WTC11 (cell line): ENCODE results near the gene MOXD1. TPM values are rescaled to one million over a fixed set of nuclear protein-coding genes. Genes with fewer than 3 reads are reported as not detected.

Source experiments
- ATAC-seq: fragments of 200-7000 bp; cut with Tn5 transposase; 2 replicates; pipeline ENCODE4 v1.10.0; 2021; ENCODE audit warnings: mild to moderate bottlenecking, moderate library complexity
- CTCF ChIA-PET: fragments of 300-600 bp; sonication (Branson Sonifier 250); formaldehyde crosslinking; loops from one replicate; lab custom pipeline; 2021; ENCODE audit warnings: antibody characterized with exemption; lab: Charles Lee
- POLR2A ChIA-PET: fragments of 350-600 bp; sonication (Branson Sonifier 250); formaldehyde crosslinking; loops from one replicate; lab custom pipeline; 2021; ENCODE audit warnings: antibody characterized with exemption; lab: Charles Lee
- DNase-seq: peaks from one replicate; pipeline ENCODE4 v3.0.0; 2021; ENCODE audit warnings: low spot score
- H3K27ac Mint-ChIP-seq: 2 replicates; pipeline ENCODE4 v1.8.0; 2021; ENCODE audit warnings: mixed read lengths
- H3K27me3 Mint-ChIP-seq: 2 replicates; pipeline ENCODE4 v1.8.0; 2021; ENCODE audit warnings: low read depth, mild to moderate bottlenecking, moderate library complexity, mixed read lengths
- H3K36me3 Mint-ChIP-seq: 2 replicates; pipeline ENCODE4 v1.8.0; 2021; ENCODE audit warnings: mixed read lengths
- H3K4me1 Mint-ChIP-seq: 2 replicates; pipeline ENCODE4 v1.8.0; 2022; ENCODE audit warnings: mixed read lengths
- H3K4me3 Mint-ChIP-seq: 2 replicates; pipeline ENCODE4 v1.8.0; 2021; ENCODE audit warnings: mild to moderate bottlenecking, moderate library complexity, mixed read lengths
- H3K9me3 Mint-ChIP-seq: 2 replicates; pipeline ENCODE4 v1.8.0; 2021; ENCODE audit warnings: mixed read lengths
- ATF2 ChIP-seq: sonication (generic); formaldehyde crosslinking; IDR thresholded peaks from 2 replicates; pipeline ENCODE4 v1.8.1; 2022; ENCODE audit warnings: low read depth, missing genetic modification reagents, borderline replicate concordance
- ATF3 ChIP-seq: sonication (generic); formaldehyde crosslinking; conservative IDR thresholded peaks from 2 replicates; pipeline ENCODE4 v1.8.1; 2022; ENCODE audit warnings: mild to moderate bottlenecking, missing genetic modification reagents
- ATF6 ChIP-seq: sonication (generic); formaldehyde crosslinking; IDR thresholded peaks from 2 replicates; pipeline ENCODE4 v1.8.1; 2023; ENCODE audit warnings: mild to moderate bottlenecking, missing genetic modification reagents
- CREB1 ChIP-seq: sonication (generic); formaldehyde crosslinking; IDR thresholded peaks from 2 replicates; pipeline ENCODE4 v1.8.0; 2023; ENCODE audit warnings: mild to moderate bottlenecking, missing genetic modification reagents
- CTCF ChIP-seq: fragments of 200-600 bp; IDR thresholded peaks from 2 replicates; pipeline ENCODE4 v1.8.0; 2022; ENCODE audit warnings: antibody characterized with exemption
- ELF4 ChIP-seq: sonication (generic); formaldehyde crosslinking; IDR thresholded peaks from 2 replicates; pipeline ENCODE4 v1.8.1; 2022; ENCODE audit warnings: low read depth, mild to moderate bottlenecking, moderate library complexity, missing genetic modification reagents
- ERG ChIP-seq: fragments of 250-450 bp; sonication (Bioruptor Pico); IDR thresholded peaks from 2 replicates; pipeline ENCODE4 v1.8.0; 2021; ENCODE audit warnings: mild to moderate bottlenecking
- ESRRA ChIP-seq: sonication (generic); formaldehyde crosslinking; IDR thresholded peaks from 2 replicates; pipeline ENCODE4 v1.8.1; 2022; ENCODE audit warnings: mild to moderate bottlenecking, missing genetic modification reagents, borderline replicate concordance
- KAT7 ChIP-seq: sonication (generic); formaldehyde crosslinking; IDR thresholded peaks from 2 replicates; pipeline ENCODE4 v1.8.1; 2023; ENCODE audit warnings: missing genetic modification reagents, mild to moderate bottlenecking, borderline replicate concordance
- MAX ChIP-seq: sonication (generic); formaldehyde crosslinking; IDR thresholded peaks from 2 replicates; pipeline ENCODE4 v1.8.0; 2022; ENCODE audit warnings: mild to moderate bottlenecking, missing genetic modification reagents
- MXD4 ChIP-seq: fragments of 250-450 bp; sonication (Bioruptor Pico); IDR thresholded peaks from 2 replicates; pipeline ENCODE4 v1.8.0; 2021; ENCODE audit warnings: mild to moderate bottlenecking, moderate library complexity, borderline replicate concordance
- NFATC4 ChIP-seq: fragments of 250-450 bp; sonication (Bioruptor Pico); IDR thresholded peaks from 2 replicates; pipeline ENCODE4 v1.9.0; 2021; ENCODE audit warnings: mild to moderate bottlenecking
- NFYB ChIP-seq: sonication (generic); formaldehyde crosslinking; conservative IDR thresholded peaks from 2 replicates; pipeline ENCODE4 v1.8.0; 2022; ENCODE audit warnings: low read depth, missing genetic modification reagents
- NR1H2 ChIP-seq: sonication (generic); formaldehyde crosslinking; IDR thresholded peaks from 2 replicates; pipeline ENCODE4 v1.9.0; 2021; ENCODE audit warnings: mild to moderate bottlenecking, moderate library complexity, missing genetic modification reagents
- RORB ChIP-seq: fragments of 250-450 bp; sonication (Bioruptor Pico); IDR thresholded peaks from 2 replicates; pipeline ENCODE4 v1.9.0; 2021; ENCODE audit warnings: mild to moderate bottlenecking
- SMAD3 ChIP-seq: sonication (generic); formaldehyde crosslinking; IDR thresholded peaks from 2 replicates; pipeline ENCODE4 v1.8.0; 2022; ENCODE audit warnings: missing genetic modification reagents, mild to moderate bottlenecking, borderline replicate concordance
- SP1 ChIP-seq: sonication (generic); formaldehyde crosslinking; conservative IDR thresholded peaks from 2 replicates; pipeline ENCODE4 v1.8.1; 2022; ENCODE audit warnings: missing genetic modification reagents
- TCF7 ChIP-seq: sonication (generic); formaldehyde crosslinking; IDR thresholded peaks from 2 replicates; pipeline ENCODE4 v1.8.0; 2022; ENCODE audit warnings: mild to moderate bottlenecking, low read depth, missing genetic modification reagents, moderate library complexity
- TEAD1 ChIP-seq: sonication (generic); formaldehyde crosslinking; IDR thresholded peaks from 2 replicates; pipeline ENCODE4 v1.8.0; 2022; ENCODE audit warnings: mild to moderate bottlenecking, missing genetic modification reagents
- TEAD4 ChIP-seq: sonication (generic); formaldehyde crosslinking; IDR thresholded peaks from 2 replicates; pipeline ENCODE4 v1.8.0; 2022; ENCODE audit warnings: mild to moderate bottlenecking, missing genetic modification reagents
- TP53 ChIP-seq: sonication (generic); formaldehyde crosslinking; IDR thresholded peaks from 2 replicates; pipeline ENCODE4 v1.8.1; 2023; ENCODE audit warnings: mild to moderate bottlenecking, missing genetic modification reagents
- USF2 ChIP-seq: sonication (generic); formaldehyde crosslinking; IDR thresholded peaks from 2 replicates; pipeline ENCODE4 v1.8.1; 2023; ENCODE audit warnings: mild to moderate bottlenecking, missing genetic modification reagents, moderate library complexity
- ZNF219 ChIP-seq: sonication (generic); formaldehyde crosslinking; IDR thresholded peaks from 2 replicates; pipeline ENCODE4 v1.8.0; 2023; ENCODE audit warnings: missing genetic modification reagents, mild to moderate bottlenecking, borderline replicate concordance
- ZNF425 ChIP-seq: fragments of 250-450 bp; sonication (Bioruptor Pico); conservative IDR thresholded peaks from 2 replicates; pipeline ENCODE4 v1.9.0; 2021; ENCODE audit warnings: mild to moderate bottlenecking
- ZNF671 ChIP-seq: fragments of 250-450 bp; sonication (Bioruptor Pico); IDR thresholded peaks from 2 replicates; pipeline ENCODE4 v1.8.0; 2021; ENCODE audit warnings: mild to moderate bottlenecking
- total RNA-seq: library from RNA; stranded (reverse); gene quantifications from 3 replicates; pipeline ENCODE4 v1.2.3, GENCODE V29; 2021

The MOXD1 gene
- total RNA-seq, 1 experiment from 2014 or later, result 1.7 TPM

GRCh38 chr6:132446141-132446854 lies 45.0 kb upstream of the MOXD1 start:
- CTCF ChIA-PET, result interaction anchor here (1.6 kb wide), 1 partner anchor 148 kb away, joined by 4 read pairs; no protein-coding TSS in a partner anchor
- ATAC-seq, result no peak
- H3K9me3 Mint-ChIP-seq, result peaks cover 22% of the 10 kb centered on the region
- no peak for TF ChIP-seq NFYB
- TF ChIP-seq MAX (CRISPR knock-in tag), result no peak
- no peak for TF ChIP-seq ZNF425 (CRISPR knock-in tag)
- no peak for TF ChIP-seq NR1H2 (CRISPR knock-in tag)
- TF ChIP-seq SP1 (CRISPR knock-in tag), result no peak
- no peak for TF ChIP-seq CREB1 (CRISPR knock-in tag)
- TF ChIP-seq TEAD1 (CRISPR knock-in tag), result no peak
- TF ChIP-seq TEAD4 (CRISPR knock-in tag), result no peak
- TF ChIP-seq ATF3, result no peak
- TF ChIP-seq ZNF671 (CRISPR knock-in tag), result no peak
- TF ChIP-seq USF2 (CRISPR knock-in tag), result no peak
- no peak for TF ChIP-seq ESRRA (CRISPR knock-in tag)
- no peak for TF ChIP-seq TCF7 (CRISPR knock-in tag)
- TF ChIP-seq ATF6, result no peak
- no peak for TF ChIP-seq CTCF
- TF ChIP-seq MXD4 (CRISPR knock-in tag), result no peak
- no peak overlapping the region for H3K27ac Mint-ChIP-seq
- peaks cover 19% of the 10 kb centered on the region for H3K4me1 Mint-ChIP-seq
- POLR2A ChIA-PET, result no interaction called here
- DNase-seq, result no peak
- peaks cover 16% of the 10 kb centered on the region for H3K36me3 Mint-ChIP-seq
- H3K27me3 Mint-ChIP-seq, result no peaks in the 10 kb centered on the region; the same call in 1 of the 2 replicates
- H3K4me3 Mint-ChIP-seq, result no peak overlapping the region

- no peak overlapping the region for H3K27ac Mint-ChIP-seq
- H3K4me3 Mint-ChIP-seq, result no peak overlapping the region
- H3K36me3 Mint-ChIP-seq, result peaks cover 18% of the 10 kb centered on the region
- ChIA-PET CTCF (interaction anchor here (1.4 to 1.6 kb wide), 2 partner anchors 147 to 165 kb away, joined by 3 to 4 read pairs; no protein-coding TSS in a partner anchor), POLR2A (no interaction called here)
- peaks cover 19% of the 10 kb centered on the region for H3K4me1 Mint-ChIP-seq
- H3K9me3 Mint-ChIP-seq, result peaks cover 28% of the 10 kb centered on the region
- DNase-seq, result no peak
- ATAC-seq, result no peak; the same call in 1 of the 2 replicates
- TF ChIP-seq ELF4 (no peak), TP53 (CRISPR knock-in tag) (no peak), ERG (CRISPR knock-in tag) (no peak), NFATC4 (CRISPR knock-in tag) (no peak), ZNF219 (CRISPR knock-in tag) (no peak), KAT7 (CRISPR knock-in tag) (no peak), ATF2 (CRISPR knock-in tag) (no peak), SMAD3 (CRISPR knock-in tag) (no peak), ZNF671 (CRISPR knock-in tag) (no peak), RORB (CRISPR knock-in tag) (no peak)
- H3K27me3 Mint-ChIP-seq, result no peaks in the 10 kb centered on the region; the same call in 1 of the 2 replicates
These were observed 44.1 kb upstream of the MOXD1 start for GRCh38 chr6:132445201-132445951.
